Neural progenitor cell (in vitro differentiated cells): ENCODE measurements around the gene HES5. TPM values are rescaled to one million over a fixed set of nuclear protein-coding genes. Genes with fewer than 3 reads are reported as not detected.

ENCODE experiments used
- DNase-seq: peaks from one replicate; pipeline ENCODE4 v3.0.0-alpha.2; 2016; ENCODE audit warnings: low spot score
- H2AFZ ChIP-seq: fragments of 200-600 bp; sonication (generic); replicated peaks from 2 replicates; pipeline ENCODE4 v1.6.1; 2016; ENCODE audit warnings: antibody characterized with exemption
- H3F3A ChIP-seq: fragments of 200-600 bp; sonication (generic); 2 replicates; pipeline ENCODE4 v1.6.1; 2016; ENCODE audit warnings: antibody characterized with exemption, low read depth
- H3K27ac ChIP-seq: fragments of 200-600 bp; sonication (generic); 2 replicates; pipeline ENCODE4 v1.5.1; 2016; ENCODE audit warnings: mild to moderate bottlenecking
- H3K27me3 ChIP-seq: fragments of 200-600 bp; sonication (generic); 2 replicates; pipeline ENCODE4 v1.6.1; 2016; ENCODE audit warnings: mild to moderate bottlenecking, moderate library complexity
- H3K36me3 ChIP-seq: fragments of 200-600 bp; sonication (generic); 2 replicates; pipeline ENCODE4 v1.5.1; 2016
- H3K4me1 ChIP-seq: fragments of 200-600 bp; sonication (generic); 2 replicates; pipeline ENCODE4 v1.6.1; 2016; ENCODE audit warnings: mixed run types
- H3K4me2 ChIP-seq: fragments of 200-600 bp; sonication (generic); 2 replicates; pipeline ENCODE4 v1.6.1; 2016
- H3K4me3 ChIP-seq: fragments of 200-600 bp; sonication (generic); 2 replicates; pipeline ENCODE4 v1.5.1; 2016
- H3K79me2 ChIP-seq: fragments of 200-600 bp; sonication (generic); 2 replicates; pipeline ENCODE4 v1.6.1; 2016; ENCODE audit warnings: low read depth
- H3K9ac ChIP-seq: fragments of 200-600 bp; sonication (generic); 2 replicates; pipeline ENCODE4 v1.6.1; 2016
- H3K9me3 ChIP-seq: fragments of 200-600 bp; sonication (generic); 2 replicates; pipeline ENCODE4 v1.5.1; 2016; ENCODE audit warnings: low read depth
- H4K20me1 ChIP-seq: fragments of 200-600 bp; sonication (generic); 2 replicates; pipeline ENCODE4 v1.6.1; 2016; ENCODE audit warnings: low read depth
- H3K27ac Mint-ChIP-seq: 3 replicates; pipeline ENCODE4 v1.8.0; 2021; ENCODE audit warnings: mixed read lengths
- H3K27me3 Mint-ChIP-seq: 2 replicates; pipeline ENCODE4 v1.8.0; 2022; ENCODE audit warnings: low read depth, mild to moderate bottlenecking, inconsistent platforms, moderate library complexity, mixed read lengths; ENCODE audit not compliant: insufficient read depth
- H3K36me3 Mint-ChIP-seq: 3 replicates; pipeline ENCODE4 v1.8.0; 2021; ENCODE audit warnings: mixed read lengths
- H3K4me1 Mint-ChIP-seq: 3 replicates; pipeline ENCODE4 v1.8.0; 2021; ENCODE audit warnings: mixed read lengths
- H3K4me3 Mint-ChIP-seq: 3 replicates; pipeline ENCODE4 v1.8.0; 2021; ENCODE audit warnings: mild to moderate bottlenecking, moderate library complexity, mixed read lengths
- H3K9me3 Mint-ChIP-seq: 3 replicates; pipeline ENCODE4 v1.8.0; 2020; ENCODE audit warnings: mixed read lengths
- CTCF ChIP-seq: fragments of 200-600 bp; sonication (generic); IDR thresholded peaks from 2 replicates; pipeline ENCODE4 v1.5.1; 2017; ENCODE audit warnings: antibody characterized with exemption, mild to moderate bottlenecking
- EZH2 ChIP-seq: fragments of 200-600 bp; sonication (generic); IDR thresholded peaks from 2 replicates; pipeline ENCODE4 v1.6.1; 2017; ENCODE audit warnings: antibody characterized with exemption, mild to moderate bottlenecking, moderate library complexity
- EZH2phosphoT487 ChIP-seq: fragments of 200-600 bp; sonication (generic); IDR thresholded peaks from 2 replicates; pipeline ENCODE4 v1.6.1; 2017; ENCODE audit warnings: antibody characterized with exemption
- total RNA-seq: library from RNA; depleted of rRNA; stranded (reverse); fragments of >200 nt; gene quantifications from 2 replicates; pipeline ENCODE4 v1.2.3, GENCODE V29; 2015; ENCODE audit warnings: low replicate concordance

HES5 gene
- total RNA-seq, 1 donor from 2014 or later = 6.4 TPM

- no peaks in the 10 kb centered on the region for H3K4me1 Mint-ChIP-seq
- Histone ChIP-seq H3K4me3 (no peak overlapping the region), H2AFZ (no peak overlapping the region), H4K20me1 (peaks cover 49% of the 10 kb centered on the region), H3K36me3 (no peaks in the 10 kb centered on the region), H3K4me2 (no peak overlapping the region), H3K4me1 (no peaks in the 10 kb centered on the region), H3K27me3 (no peaks in the 10 kb centered on the region), H3F3A (no peaks in the 10 kb centered on the region), H3K9ac (no peak overlapping the region), H3K27ac (no peak overlapping the region), H3K9me3 (no peaks in the 10 kb centered on the region), H3K79me2 (no peaks in the 10 kb centered on the region)
- no peak for DNase-seq
- no peak overlapping the region for H3K4me3 Mint-ChIP-seq
- H3K27me3 Mint-ChIP-seq = peaks cover 4% of the 10 kb centered on the region
- no peaks in the 10 kb centered on the region for H3K9me3 Mint-ChIP-seq
- H3K27ac Mint-ChIP-seq = no peak overlapping the region
- TF ChIP-seq EZH2 (no peak), EZH2phosphoT487 (no peak), CTCF (no peak)
- peaks cover 7% of the 10 kb centered on the region for H3K36me3 Mint-ChIP-seq
These were observed 19.5 kb downstream of the HES5 start for GRCh38 chr1:2510366-2511155.

GRCh38 chr1:2509589-2509988 lies 20.5 kb downstream of the HES5 start:
- Histone ChIP-seq H3K27ac (no peak overlapping the region), H3K4me2 (no peak overlapping the region), H3K79me2 (no peaks in the 10 kb centered on the region), H3K27me3 (no peaks in the 10 kb centered on the region), H3K4me3 (no peak overlapping the region), H3K4me1 (no peaks in the 10 kb centered on the region), H3K9ac (no peak overlapping the region), H4K20me1 (peaks cover 53% of the 10 kb centered on the region), H3K36me3 (no peaks in the 10 kb centered on the region), H3F3A (no peaks in the 10 kb centered on the region), H2AFZ (no peak overlapping the region), H3K9me3 (no peaks in the 10 kb centered on the region)
- Mint-ChIP-seq H3K9me3 (no peaks in the 10 kb centered on the region), H3K36me3 (peaks cover 7% of the 10 kb centered on the region), H3K4me1 (no peaks in the 10 kb centered on the region), H3K27ac (no peak overlapping the region), H3K27me3 (peaks cover 4% of the 10 kb centered on the region), H3K4me3 (no peak overlapping the region)
- TF ChIP-seq CTCF = no peak
- DNase-seq = no peak

GRCh38 chr1:2508751-2509150 lies 21.3 kb downstream of the HES5 start:
- Histone ChIP-seq H2AFZ (no peak overlapping the region), H3F3A (no peaks in the 10 kb centered on the region), H3K4me2 (no peak overlapping the region), H3K27ac (no peak overlapping the region), H3K27me3 (no peaks in the 10 kb centered on the region), H4K20me1 (peaks cover 58% of the 10 kb centered on the region), H3K4me1 (no peaks in the 10 kb centered on the region), H3K9ac (no peak overlapping the region), H3K9me3 (no peaks in the 10 kb centered on the region), H3K79me2 (no peaks in the 10 kb centered on the region), H3K4me3 (no peak overlapping the region), H3K36me3 (no peaks in the 10 kb centered on the region)
- H3K4me1 Mint-ChIP-seq = no peaks in the 10 kb centered on the region
- no peak for DNase-seq
- H3K27ac Mint-ChIP-seq = no peak overlapping the region
- no peak overlapping the region for H3K4me3 Mint-ChIP-seq
- H3K9me3 Mint-ChIP-seq = no peaks in the 10 kb centered on the region
- H3K27me3 Mint-ChIP-seq = peaks cover 3% of the 10 kb centered on the region
- peaks cover 7% of the 10 kb centered on the region for H3K36me3 Mint-ChIP-seq
- TF ChIP-seq EZH2 (no peak), EZH2phosphoT487 (no peak), CTCF (no peak)
